ENCODE measurements around the gene GH1.

GH1 gene

GRCh38 chr17:63954402-63955063 lies 35.9 kb upstream of the GH1 start:
- Histone ChIP-seq H3K4me1 (ENCODE audit: insufficient read depth, low read length) (no peaks in the 10 kb centered on the region), H3K9ac (ENCODE audit: low read depth, low read length) (no peak overlapping the region), H3K9me3 (ENCODE audit: insufficient read depth, low read depth, low read length) (no peaks in the 10 kb centered on the region), H3K27me3 (ENCODE audit: insufficient read depth, low read length) (no peaks in the 10 kb centered on the region), H3K27ac (ENCODE audit: low read length) (no peak overlapping the region), H3K4me3 (ENCODE audit: low read length) (no peak overlapping the region), H3K36me3 (ENCODE audit: insufficient read depth, low read depth, low read length) (no peaks in the 10 kb centered on the region)

GRCh38 chr17:63950940-63951907 lies 32.6 kb upstream of the GH1 start:
- Histone ChIP-seq H3K27me3 (ENCODE audit: insufficient read depth, low read length) (no peaks in the 10 kb centered on the region), H3K4me1 (ENCODE audit: insufficient read depth, low read length) (no peaks in the 10 kb centered on the region), H3K36me3 (ENCODE audit: insufficient read depth, low read depth, low read length) (no peaks in the 10 kb centered on the region), H3K9ac (ENCODE audit: low read depth, low read length) (no peak overlapping the region), H3K9me3 (ENCODE audit: insufficient read depth, low read depth, low read length) (no peaks in the 10 kb centered on the region), H3K27ac (ENCODE audit: low read length) (no peak overlapping the region), H3K4me3 (ENCODE audit: low read length) (no peak overlapping the region)

- Histone ChIP-seq H3K36me3 (ENCODE audit: insufficient read depth, low read depth, low read length) (no peaks in the 10 kb centered on the region), H3K4me1 (ENCODE audit: insufficient read depth, low read length) (no peaks in the 10 kb centered on the region), H3K27ac (ENCODE audit: low read length) (no peak overlapping the region), H3K27me3 (ENCODE audit: insufficient read depth, low read length) (no peaks in the 10 kb centered on the region), H3K9me3 (ENCODE audit: insufficient read depth, low read depth, low read length) (no peaks in the 10 kb centered on the region), H3K9ac (ENCODE audit: low read depth, low read length) (no peak overlapping the region), H3K4me3 (ENCODE audit: low read length) (no peak overlapping the region)
Observed at GRCh38 chr17:63949576-63950250, 31.1 kb upstream of the GH1 start.

DNA sequence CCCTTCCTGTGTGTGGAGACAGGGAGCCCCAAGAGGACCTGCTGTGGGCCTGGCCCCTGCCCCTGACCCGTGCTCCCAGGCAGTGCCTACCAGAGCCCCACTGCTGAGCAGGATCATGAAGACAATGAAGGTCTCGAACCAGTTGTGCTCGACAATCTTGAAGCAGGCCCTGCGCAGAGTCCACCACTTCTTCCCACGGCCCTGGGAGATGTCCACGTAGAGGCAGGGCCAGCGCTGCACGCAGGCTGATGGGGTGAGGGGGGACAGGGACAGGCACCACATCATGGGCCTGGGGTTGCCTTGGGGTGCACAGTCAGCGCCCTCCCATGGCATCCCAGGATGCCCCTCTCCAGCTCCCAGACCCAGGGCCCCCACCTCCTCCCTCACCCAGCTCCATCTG lies 29.9 kb upstream of the GH1 start:
- Histone ChIP-seq H3K27me3 (ENCODE audit: insufficient read depth, low read length) (no peaks in the 10 kb centered on the region), H3K27ac (ENCODE audit: low read length) (no peak overlapping the region), H3K4me1 (ENCODE audit: insufficient read depth, low read length) (no peaks in the 10 kb centered on the region), H3K9ac (ENCODE audit: low read depth, low read length) (no peak overlapping the region), H3K9me3 (ENCODE audit: insufficient read depth, low read depth, low read length) (no peaks in the 10 kb centered on the region), H3K36me3 (ENCODE audit: insufficient read depth, low read depth, low read length) (no peaks in the 10 kb centered on the region), H3K4me3 (ENCODE audit: low read length) (no peak overlapping the region)

GRCh38 chr17:63947711-63948330 lies 29.2 kb upstream of the GH1 start:
- Histone ChIP-seq H3K27ac (ENCODE audit: low read length) (no peak overlapping the region), H3K9me3 (ENCODE audit: insufficient read depth, low read depth, low read length) (no peaks in the 10 kb centered on the region), H3K36me3 (ENCODE audit: insufficient read depth, low read depth, low read length) (no peaks in the 10 kb centered on the region), H3K27me3 (ENCODE audit: insufficient read depth, low read length) (no peaks in the 10 kb centered on the region), H3K9ac (ENCODE audit: low read depth, low read length) (no peak overlapping the region), H3K4me1 (ENCODE audit: insufficient read depth, low read length) (no peaks in the 10 kb centered on the region), H3K4me3 (ENCODE audit: low read length) (no peak overlapping the region)

DNA sequence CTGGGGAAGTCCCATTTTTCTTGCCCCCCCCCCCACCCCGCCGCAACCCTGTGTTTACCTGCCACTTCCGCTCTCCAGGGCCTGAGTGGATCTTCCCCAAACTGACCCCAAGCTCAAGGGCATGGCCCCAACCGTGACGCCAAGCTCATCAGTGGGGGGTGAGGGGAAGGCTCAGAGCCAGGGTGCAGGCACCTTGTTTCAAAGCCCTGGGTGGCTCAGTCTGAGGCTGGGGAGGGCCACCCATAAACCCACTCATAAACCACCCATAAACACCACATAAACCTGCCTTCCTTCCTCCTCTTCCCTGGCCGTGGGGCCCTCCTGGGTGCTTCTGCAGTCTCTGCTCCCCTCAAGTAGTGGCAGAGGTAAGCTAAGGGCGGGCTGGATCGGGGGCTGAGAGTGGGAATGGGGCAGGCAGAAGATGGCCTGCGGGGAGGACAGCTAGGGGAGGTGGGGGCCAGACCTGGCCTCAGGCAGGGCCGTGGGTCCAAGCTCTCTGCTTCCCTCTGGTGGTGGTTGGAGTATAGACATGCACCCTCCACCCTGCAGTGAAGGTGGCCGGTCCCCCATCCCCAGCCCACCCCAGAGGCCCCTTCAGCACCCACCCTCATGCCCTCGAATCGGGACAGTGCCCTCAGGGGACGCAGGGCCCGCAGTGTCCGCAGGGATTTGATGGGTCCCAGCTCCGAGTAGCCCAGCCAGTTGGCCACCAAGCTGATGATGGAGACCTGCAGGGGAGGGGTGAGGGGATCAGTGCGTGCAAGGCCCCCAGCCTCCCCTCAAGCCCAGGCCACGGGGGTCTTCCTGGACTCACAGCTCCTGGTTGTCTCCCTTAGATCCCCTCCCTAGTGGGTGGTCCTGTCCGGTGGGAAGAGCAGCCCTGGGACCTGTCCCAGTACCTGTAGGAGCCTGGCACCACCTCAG lies 28.1 kb upstream of the GH1 start:
- Histone ChIP-seq H3K27ac (ENCODE audit: low read length) (no peak overlapping the region), H3K4me3 (ENCODE audit: low read length) (no peak overlapping the region), H3K9ac (ENCODE audit: low read depth, low read length) (no peak overlapping the region), H3K9me3 (ENCODE audit: insufficient read depth, low read depth, low read length) (no peaks in the 10 kb centered on the region), H3K27me3 (ENCODE audit: insufficient read depth, low read length) (no peaks in the 10 kb centered on the region), H3K4me1 (ENCODE audit: insufficient read depth, low read length) (no peaks in the 10 kb centered on the region), H3K36me3 (ENCODE audit: insufficient read depth, low read depth, low read length) (no peaks in the 10 kb centered on the region)

GRCh38 chr17:63945784-63946439 lies 27.3 kb upstream of the GH1 start:
- Histone ChIP-seq H3K9ac (ENCODE audit: low read depth, low read length) (no peak overlapping the region), H3K9me3 (ENCODE audit: insufficient read depth, low read depth, low read length) (no peaks in the 10 kb centered on the region), H3K4me3 (ENCODE audit: low read length) (no peak overlapping the region), H3K27ac (ENCODE audit: low read length) (no peak overlapping the region), H3K4me1 (ENCODE audit: insufficient read depth, low read length) (no peaks in the 10 kb centered on the region), H3K27me3 (ENCODE audit: insufficient read depth, low read length) (no peaks in the 10 kb centered on the region), H3K36me3 (ENCODE audit: insufficient read depth, low read depth, low read length) (no peaks in the 10 kb centered on the region)

DNA sequence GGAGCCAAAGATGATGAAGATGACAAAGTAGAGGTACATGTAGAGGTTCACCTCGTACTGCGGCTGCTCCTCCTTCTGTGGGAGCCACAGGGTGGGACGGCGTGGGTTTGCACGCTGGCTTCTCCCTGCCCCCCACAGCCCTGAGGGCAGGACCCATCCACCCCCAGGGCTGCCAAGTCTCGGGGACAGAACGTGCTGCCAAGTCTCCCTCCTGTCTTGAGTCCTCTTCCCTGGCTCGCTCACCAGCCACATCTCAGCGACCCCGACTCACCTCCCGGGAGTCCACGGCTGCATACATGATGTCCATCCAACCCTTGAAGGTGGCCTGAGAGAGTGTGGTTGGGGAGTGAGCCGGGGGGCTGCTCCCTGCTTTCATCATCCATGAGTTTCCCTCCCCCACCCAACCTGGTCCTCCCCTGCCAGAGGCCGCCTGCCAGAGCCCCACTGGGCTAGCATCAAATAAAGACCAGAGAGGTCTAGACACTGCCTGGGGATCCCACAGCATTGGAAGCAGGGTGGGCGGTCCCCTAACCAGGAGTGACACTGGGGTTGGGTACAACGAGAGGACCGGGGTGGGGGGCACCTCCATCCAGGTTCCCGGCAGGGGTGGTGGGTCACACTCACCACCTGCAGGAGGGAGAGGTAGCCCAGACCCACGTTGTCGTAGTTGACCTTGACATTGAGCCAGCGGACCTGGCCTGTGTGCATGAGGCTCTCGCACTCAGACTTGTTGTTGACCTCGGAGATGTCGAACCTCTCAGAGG lies 26.3 kb upstream of the GH1 start:
- no peaks in the 10 kb centered on the region for H3K27me3 ChIP-seq (ENCODE audit: insufficient read depth, low read length)
- no peaks in the 10 kb centered on the region for H3K9me3 ChIP-seq (ENCODE audit: insufficient read depth, low read depth, low read length)
- no peaks in the 10 kb centered on the region for H3K36me3 ChIP-seq (ENCODE audit: insufficient read depth, low read depth, low read length)
- H3K4me3 ChIP-seq (ENCODE audit: low read length): no peak overlapping the region
- no peaks in the 10 kb centered on the region for H3K4me1 ChIP-seq (ENCODE audit: insufficient read depth, low read length)
- no peak overlapping the region for H3K9ac ChIP-seq (ENCODE audit: low read depth, low read length)
- no peak overlapping the region for H3K27ac ChIP-seq (ENCODE audit: low read length)

DNA sequence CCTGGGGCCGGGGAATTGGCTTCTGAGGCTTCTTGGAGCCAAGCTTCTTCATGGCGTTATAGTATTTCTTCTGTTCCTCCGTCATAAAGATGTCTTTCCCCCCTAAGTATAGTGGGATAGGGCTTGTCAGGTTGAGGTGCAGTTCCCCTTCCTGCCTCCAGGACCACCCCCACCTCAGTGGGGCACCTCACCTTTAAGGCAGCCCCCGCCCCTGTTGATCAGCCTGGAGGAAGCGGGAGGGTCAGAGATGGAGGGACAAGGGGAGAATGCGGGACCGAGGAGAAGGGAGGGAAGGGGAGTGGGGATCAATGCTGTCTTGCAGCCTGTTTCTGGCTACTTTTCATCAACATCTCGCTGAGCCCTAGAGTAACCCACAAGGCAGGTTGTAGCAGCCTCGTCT lies 25.1 kb upstream of the GH1 start:
- no peaks in the 10 kb centered on the region for H3K36me3 ChIP-seq (ENCODE audit: insufficient read depth, low read depth, low read length)
- H3K27me3 ChIP-seq (ENCODE audit: insufficient read depth, low read length): no peaks in the 10 kb centered on the region
- no peaks in the 10 kb centered on the region for H3K9me3 ChIP-seq (ENCODE audit: insufficient read depth, low read depth, low read length)
- no peaks in the 10 kb centered on the region for H3K4me1 ChIP-seq (ENCODE audit: insufficient read depth, low read length)
- H3K9ac ChIP-seq (ENCODE audit: low read depth, low read length): no peak overlapping the region
- H3K4me3 ChIP-seq (ENCODE audit: low read length): no peak overlapping the region
- no peak overlapping the region for H3K27ac ChIP-seq (ENCODE audit: low read length)

DNA sequence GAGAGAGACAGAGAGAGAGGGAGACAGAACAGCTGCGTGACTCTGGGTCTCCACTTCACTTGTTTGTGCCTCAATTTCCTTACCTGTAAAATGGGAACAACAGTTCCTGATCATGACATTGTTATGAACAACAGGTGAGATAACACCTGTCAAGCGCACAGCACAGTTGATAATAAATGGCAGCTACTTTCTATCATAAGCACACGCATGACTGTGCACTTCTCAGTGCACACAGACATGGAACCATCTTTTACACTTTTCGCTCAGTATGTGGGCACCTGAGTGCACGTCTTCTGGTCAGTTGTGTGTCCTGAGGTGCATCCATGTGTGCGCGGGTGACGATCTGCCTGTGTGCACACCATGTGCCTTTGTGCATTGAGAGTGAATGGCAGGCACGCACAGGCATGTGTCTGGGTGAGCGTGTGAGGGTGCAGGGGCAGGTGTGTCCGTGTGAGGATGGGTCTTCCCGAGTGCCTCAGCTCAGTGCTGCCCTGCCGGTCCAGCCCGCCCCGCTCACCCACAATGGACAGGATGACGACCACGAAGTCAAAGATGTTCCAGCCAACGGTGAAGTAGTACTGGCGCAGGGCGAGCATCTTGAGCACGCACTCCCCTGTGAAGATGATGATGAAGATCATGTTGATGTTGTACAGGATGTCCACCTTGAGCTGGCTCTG lies 23.8 kb upstream of the GH1 start:
- Histone ChIP-seq H3K27ac (ENCODE audit: low read length) (no peak overlapping the region), H3K36me3 (ENCODE audit: insufficient read depth, low read depth, low read length) (no peaks in the 10 kb centered on the region), H3K4me3 (ENCODE audit: low read length) (no peak overlapping the region), H3K27me3 (ENCODE audit: insufficient read depth, low read length) (no peaks in the 10 kb centered on the region), H3K9ac (ENCODE audit: low read depth, low read length) (no peak overlapping the region), H3K4me1 (ENCODE audit: insufficient read depth, low read length) (no peaks in the 10 kb centered on the region), H3K9me3 (ENCODE audit: insufficient read depth, low read depth, low read length) (no peaks in the 10 kb centered on the region)

All from iPS-20b (cell line).